Amniotic stem cell (primary cell): ENCODE data around the gene RALY.
"Not testable (repeated sequence)": the region's sequence is repeated elsewhere in the genome, so short reads cannot be mapped to it uniquely, and the experiment has no call there.

ENCODE experiments used
- DNase-seq: peaks from one replicate; lab custom pipeline; 2025; lab: John Stamatoyannopoulos, UW

RALY gene

GRCh38 chr20:34105978-34106675 is 112.4 kb downstream of the RALY start:
- DNase-seq, result no peak

- DNase-seq, result no peak
Measured at GRCh38 chr20:34108616-34109174, 115.0 kb downstream of the RALY start.

GRCh38 chr20:34109442-34109841 is 115.7 kb downstream of the RALY start:
- no peak for DNase-seq

GRCh38 chr20:34110025-34110744 is 116.5 kb downstream of the RALY start:
- no peak for DNase-seq

GRCh38 chr20:34110745-34111641 is 117.3 kb downstream of the RALY start:
- DNase-seq, result no peak

- DNase-seq, result peak; percentile 97
Measured at GRCh38 chr20:34111702-34112599, 118.2 kb downstream of the RALY start, which contains the start of gene EIF2S2. Gene EIF2S2 (minus strand): TSS chr20:34112243. CDS start chr20:34112110, 133 bp downstream.

- no peak for DNase-seq
Measured at GRCh38 chr20:34112600-34113101, 118.9 kb downstream of the RALY start.

- no peak for DNase-seq
Measured at GRCh38 chr20:34114809-34115208, 121.1 kb downstream of the RALY start.

GRCh38 chr20:34115232-34115631 is 121.5 kb downstream of the RALY start:
- no peak for DNase-seq

GRCh38 chr20:34120213-34120612 is 126.5 kb downstream of the RALY start:
- no peak for DNase-seq

- DNase-seq, result no peak
Measured at GRCh38 chr20:34122274-34122980, 128.7 kb downstream of the RALY start.

GRCh38 chr20:34123309-34123708 is 129.6 kb downstream of the RALY start:
- no peak for DNase-seq

- DNase-seq, result no peak
Measured at GRCh38 chr20:34124469-34125249, 130.9 kb downstream of the RALY start.

- no peak for DNase-seq
Measured at GRCh38 chr20:34127792-34128191, 134.1 kb downstream of the RALY start.

- peak; percentile 45 for DNase-seq
Measured at GRCh38 chr20:34129518-34130162, 135.9 kb downstream of the RALY start.

GRCh38 chr20:34131491-34131890 is 137.8 kb downstream of the RALY start:
- no peak for DNase-seq

GRCh38 chr20:34132491-34132890 is 138.8 kb downstream of the RALY start:
- not testable (repeated sequence) for DNase-seq

GRCh38 chr20:34132943-34133342 is 139.2 kb downstream of the RALY start:
- DNase-seq, result not testable (repeated sequence)

- DNase-seq, result not testable (repeated sequence)
Measured at GRCh38 chr20:34133365-34133860, 139.7 kb downstream of the RALY start.
